Adrenal gland (tissue), 5 donors: ENCODE measurements around the gene RPS6KA2.

Experiments
- POLR2A ChIP-seq, 2 donors: fragments of 450-650 bp; IDR thresholded peaks; one replicate each; pipeline ENCODE4 v1.6.1; 2017; ENCODE audit warnings: antibody characterized with exemption in 2 of 2, mild to moderate bottlenecking in 2 of 2, moderate library complexity in 1 of 2
- TF ChIP-seq, protein P1 (sequence below), 6 experiments: fragments of 450-650 bp in 4 of 6; fragments of 200-600 bp in 2 of 6; sonication (generic) in 1 of 6; IDR thresholded peaks; 1 replicate in 5 of 6; 2 replicates in 1 of 6; pipeline versions ENCODE4 v1.5.1 to v1.8.0; 2016 to 2021; ENCODE audit warnings: antibody characterized with exemption in 6 of 6, mild to moderate bottlenecking in 2 of 6, moderate library complexity in 1 of 6
- donor health status: DM: no; HTN: no; CAD: no.

DNA sequence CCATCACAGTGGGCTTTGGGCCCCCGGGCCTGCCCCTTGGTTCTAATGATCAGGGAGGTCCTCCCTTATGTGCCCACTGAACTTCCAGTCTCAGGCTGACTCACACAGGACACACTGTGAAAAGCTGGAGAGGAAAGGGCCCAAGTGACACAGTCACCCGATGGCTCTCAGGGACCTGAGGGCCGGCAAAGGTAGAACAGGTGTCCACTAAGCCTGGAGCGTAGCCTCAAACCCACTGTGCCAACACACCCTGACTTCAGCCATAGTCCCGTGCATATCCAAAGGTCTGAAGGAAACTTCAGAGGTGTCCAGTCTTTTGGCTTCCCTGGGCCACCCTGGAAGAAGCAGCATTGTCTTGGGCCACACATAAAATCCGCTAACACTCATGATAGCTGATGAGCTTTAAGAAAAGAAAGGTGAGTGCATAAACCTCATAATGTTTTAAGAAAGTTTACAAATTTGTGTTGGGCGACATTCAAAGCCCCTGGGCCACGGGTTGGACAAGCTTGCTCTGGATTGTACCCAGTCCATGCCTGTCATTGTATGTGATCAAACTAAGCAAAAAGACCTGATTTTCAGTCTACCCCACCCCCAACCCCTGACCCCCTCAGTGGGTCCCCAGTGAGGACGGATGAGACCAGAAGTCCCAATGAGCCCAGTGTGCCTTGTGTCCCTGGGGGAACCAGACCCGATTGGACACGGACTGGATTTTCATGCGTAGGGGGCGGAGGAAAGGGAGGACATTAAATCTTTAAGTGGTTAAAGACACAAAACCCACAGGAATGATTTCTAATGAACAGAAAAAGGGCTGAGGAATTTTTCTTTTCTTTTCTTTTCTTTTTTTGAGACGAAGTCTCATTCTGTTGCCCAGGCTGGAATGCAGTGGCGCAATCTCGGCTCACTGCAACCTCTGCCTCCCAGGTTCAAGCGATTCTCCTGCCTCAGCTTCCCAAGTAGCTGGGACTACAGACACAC, 46.7 kb downstream of the RPS6KA2 start:
- TF ChIP-seq, protein P1, sequence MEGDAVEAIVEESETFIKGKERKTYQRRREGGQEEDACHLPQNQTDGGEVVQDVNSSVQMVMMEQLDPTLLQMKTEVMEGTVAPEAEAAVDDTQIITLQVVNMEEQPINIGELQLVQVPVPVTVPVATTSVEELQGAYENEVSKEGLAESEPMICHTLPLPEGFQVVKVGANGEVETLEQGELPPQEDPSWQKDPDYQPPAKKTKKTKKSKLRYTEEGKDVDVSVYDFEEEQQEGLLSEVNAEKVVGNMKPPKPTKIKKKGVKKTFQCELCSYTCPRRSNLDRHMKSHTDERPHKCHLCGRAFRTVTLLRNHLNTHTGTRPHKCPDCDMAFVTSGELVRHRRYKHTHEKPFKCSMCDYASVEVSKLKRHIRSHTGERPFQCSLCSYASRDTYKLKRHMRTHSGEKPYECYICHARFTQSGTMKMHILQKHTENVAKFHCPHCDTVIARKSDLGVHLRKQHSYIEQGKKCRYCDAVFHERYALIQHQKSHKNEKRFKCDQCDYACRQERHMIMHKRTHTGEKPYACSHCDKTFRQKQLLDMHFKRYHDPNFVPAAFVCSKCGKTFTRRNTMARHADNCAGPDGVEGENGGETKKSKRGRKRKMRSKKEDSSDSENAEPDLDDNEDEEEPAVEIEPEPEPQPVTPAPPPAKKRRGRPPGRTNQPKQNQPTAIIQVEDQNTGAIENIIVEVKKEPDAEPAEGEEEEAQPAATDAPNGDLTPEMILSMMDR (IDR thresholded peaks at IDR 0.05) = no peak
- no peak for TF ChIP-seq POLR2A (IDR thresholded peaks at IDR 0.05)
